Spleen (tissue), 7 donors: ENCODE data around the gene GRIN3B.

Experiments used
- CTCF ChIP-seq, 11 experiments: fragments of 200-600 bp in 7 of 11; fragments of 450-650 bp in 4 of 11; sonication (generic) in 4 of 11; IDR thresholded peaks in 8 of 11; conservative IDR thresholded peaks in 3 of 11; 1 replicate in 7 of 11; 2 replicates in 4 of 11; pipeline versions ENCODE4 v1.4.0 to v1.8.0; 2016 to 2021; ENCODE audit warnings: antibody characterized with exemption in 11 of 11, inconsistent platforms in 4 of 11, mild to moderate bottlenecking in 1 of 11
- POLR2A ChIP-seq, 3 donors: fragments of 450-650 bp; IDR thresholded peaks; one replicate each; pipeline ENCODE4 v1.5.1; 2017; ENCODE audit warnings: antibody characterized with exemption in 3 of 3, mild to moderate bottlenecking in 1 of 3
- donor health status: DM: no; HTN: no; CAD: no; lungs with moderate emphysema.
- donor health status: DM: no; HTN: no; CAD: no.
- donor health status: DM: no; HTN: no; CAD: no.

- TF ChIP-seq CTCF (IDR thresholded peaks at IDR 0.05 in 8 of 11, conservative IDR thresholded peaks at IDR 0.05 in 3 of 11) (no peak), POLR2A (IDR thresholded peaks at IDR 0.05) (no peak)
These were observed 9.1 kb downstream of the GRIN3B start for GRCh38 chr19:1009041-1009980.
